Hematopoietic multipotent progenitor cell treated with erythropoietin and hydrocortisone succinate and interleukin-3 and kit ligand, for 15 days (in vitro differentiated cells): ENCODE data around the gene SYNM.

Experiments
- DNase-seq: peaks from one replicate; pipeline ENCODE4 v3.0.0-alpha.2; 2015; ENCODE audit warnings: low spot score

The SYNM gene

DNA sequence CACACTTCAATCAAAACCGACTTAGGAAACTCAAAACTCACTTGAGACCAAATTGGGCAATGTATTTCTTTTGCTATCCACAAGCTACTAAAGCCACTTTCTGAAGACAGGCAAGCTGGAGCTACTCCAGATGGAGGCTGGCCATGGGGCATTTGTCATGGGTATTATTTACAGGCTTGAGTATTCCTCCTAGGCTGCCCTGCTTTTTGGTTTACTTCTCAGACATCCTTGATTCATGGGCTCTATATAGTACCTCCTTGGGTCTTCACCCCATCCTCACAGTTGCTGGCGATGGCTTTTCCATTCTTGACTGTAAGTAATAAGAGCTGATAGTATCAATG lies 18.6 kb upstream of the SYNM start:
- DNase-seq, result no peak

DNA sequence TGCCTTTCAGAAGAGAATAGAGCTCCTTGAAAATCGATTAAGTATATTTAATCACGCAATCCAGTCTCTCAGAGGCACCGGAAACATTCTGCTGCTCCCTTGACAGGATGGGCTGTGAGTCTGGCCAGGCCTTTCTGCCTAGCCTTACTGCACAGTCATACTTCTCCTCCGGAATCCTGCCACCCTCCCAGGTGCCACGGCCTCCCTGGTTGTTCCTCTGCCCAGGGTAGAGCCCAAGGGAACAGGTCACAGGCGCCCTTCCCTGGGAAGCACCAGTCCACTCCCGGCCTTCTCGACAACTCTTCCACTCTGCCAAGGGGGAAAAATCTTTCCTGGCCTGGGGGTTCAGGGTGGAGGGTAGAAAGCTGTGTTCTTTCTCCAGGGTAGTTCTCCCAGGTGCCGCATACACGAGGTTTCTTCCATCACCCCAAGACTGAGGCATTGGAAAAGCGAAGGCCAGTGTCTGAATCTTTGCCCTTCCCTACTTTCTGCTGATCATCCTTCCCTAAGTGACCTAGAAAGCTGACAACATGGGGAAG lies 17.4 kb upstream of the SYNM start:
- no peak for DNase-seq

DNA sequence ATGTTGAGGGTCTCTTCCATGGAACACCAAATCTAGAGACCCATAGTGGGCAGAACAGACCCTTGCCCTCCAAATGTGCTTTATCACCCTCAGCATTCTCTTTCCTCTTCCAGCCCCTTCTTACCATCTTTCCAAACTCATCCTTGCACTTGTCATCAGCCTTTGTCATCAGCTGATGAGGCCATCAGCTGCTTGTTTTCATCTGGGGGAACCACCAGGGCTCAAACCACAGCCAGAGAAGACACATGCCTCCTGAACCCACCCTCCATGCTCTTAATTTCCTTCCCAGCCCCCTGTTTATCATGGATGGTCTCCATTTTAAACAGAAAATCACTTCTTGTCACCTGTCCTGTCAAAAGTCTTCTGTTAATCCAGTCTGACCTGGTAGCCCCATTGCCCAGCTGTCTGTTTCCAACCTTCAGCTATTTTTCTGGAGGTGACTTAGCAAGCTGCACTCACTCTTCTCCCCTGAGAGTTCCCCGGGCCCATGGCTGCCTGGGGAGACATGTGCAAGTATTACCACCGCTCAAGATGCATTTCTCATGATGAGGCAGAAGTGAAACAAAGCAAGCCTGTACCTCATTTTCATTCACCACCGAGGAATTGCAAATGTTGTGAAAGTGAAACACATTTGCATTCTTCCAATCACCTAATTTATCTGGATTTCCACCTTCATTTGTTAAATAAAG lies 14.7 kb upstream of the SYNM start:
- DNase-seq, result no peak

DNA sequence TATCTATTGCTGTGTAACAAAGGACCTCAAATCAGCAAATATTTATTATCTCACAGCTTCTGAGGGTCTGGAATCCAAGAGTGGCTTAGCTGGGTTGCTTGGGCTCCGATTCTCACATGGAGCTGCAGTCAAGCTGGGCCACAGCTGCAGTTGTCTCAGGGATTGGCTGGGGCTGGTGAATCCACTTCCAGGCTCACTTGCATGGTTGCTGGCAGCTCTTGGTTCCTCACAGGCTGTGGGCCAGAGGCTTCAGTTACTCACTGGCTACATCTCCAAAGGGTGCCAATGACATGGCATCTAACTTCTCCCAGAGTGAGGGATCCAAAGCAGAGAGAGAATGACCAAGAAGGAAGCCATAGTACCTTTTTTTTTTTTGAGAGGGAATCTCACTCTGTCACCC lies 13.9 kb upstream of the SYNM start:
- no peak for DNase-seq

DNA sequence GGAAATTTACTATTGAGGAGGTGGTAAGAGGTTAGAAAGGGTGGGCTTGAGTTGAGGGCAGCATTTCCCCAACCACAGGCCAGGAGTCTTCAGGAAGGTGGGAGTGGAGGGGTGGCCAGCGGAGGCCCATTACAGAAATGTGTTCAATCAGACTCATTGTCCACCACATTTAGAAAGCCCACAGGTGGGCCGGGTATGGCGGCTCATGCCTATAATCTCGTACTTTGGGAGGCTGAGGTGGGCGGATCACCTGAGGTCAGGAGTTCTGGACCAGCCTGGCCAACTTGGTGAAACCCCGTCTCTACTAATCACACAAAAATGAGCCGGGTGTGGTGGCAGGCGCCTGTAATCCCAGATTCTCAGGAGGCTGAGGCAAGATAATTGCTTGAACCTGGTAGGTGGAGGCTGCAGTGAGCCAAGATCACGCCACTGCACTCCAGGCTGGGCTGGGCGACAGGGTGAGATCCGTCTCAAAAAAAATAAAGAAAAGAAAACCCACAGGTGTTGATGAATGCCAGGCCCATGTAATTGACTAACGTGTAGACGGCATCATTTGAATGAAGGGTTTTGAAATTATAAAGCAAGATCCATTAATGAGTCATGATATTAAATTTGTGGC lies 12.2 kb upstream of the SYNM start:
- DNase-seq, result no peak

DNA sequence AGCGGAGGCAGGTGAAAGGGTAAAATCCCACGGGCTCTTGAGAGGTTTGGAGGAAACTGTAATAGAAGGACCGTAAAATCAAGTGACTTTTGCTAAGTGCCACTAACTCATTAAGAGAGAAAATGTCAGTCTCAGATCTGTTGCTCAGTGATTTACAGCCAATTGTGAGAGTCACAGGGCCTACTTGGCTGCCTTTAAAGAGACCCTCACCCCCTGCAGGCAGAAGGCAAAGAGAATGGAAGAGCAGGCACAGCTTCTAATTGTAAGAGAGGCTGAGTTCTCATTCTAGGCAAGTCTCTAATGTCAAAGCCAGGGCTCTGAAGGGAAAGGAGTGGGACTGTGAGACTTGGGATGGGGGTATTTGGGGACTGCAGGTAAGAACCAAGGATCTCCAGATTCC lies 9.3 kb upstream of the SYNM start:
- no peak for DNase-seq

DNA sequence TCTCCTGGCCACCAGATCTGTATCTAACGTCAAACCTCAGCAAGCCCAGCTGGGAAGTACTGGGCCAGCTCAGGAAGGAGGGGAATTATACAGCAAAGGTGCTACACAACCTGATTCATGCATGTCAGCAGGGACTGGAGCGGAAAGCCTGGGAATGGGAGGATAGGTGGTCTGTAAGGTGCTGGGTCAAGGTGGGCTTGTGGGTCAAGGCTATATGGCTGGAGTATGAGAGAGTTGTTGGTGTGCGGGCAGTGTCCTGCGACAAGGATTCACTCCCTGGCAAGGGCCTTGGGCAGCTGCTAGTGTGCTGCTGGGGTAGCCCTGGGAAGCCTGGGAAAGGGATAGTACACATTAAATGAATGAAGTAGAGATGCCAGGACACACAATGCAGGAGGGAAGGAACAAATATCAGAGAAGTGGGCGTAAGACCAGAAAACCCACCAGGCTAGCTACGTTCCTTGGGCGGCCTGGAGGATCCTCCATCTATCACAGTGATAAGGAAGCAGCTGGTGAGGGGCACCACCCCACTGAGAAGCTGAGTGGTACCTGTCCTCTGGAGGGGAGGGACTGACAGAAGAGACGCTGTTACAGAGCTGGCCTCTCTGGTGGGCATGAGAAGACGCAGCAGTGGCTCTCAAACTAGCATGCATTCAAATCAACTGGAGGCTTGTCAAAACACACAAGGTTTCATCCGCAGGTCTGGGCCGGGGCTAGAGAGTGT lies 8.5 kb upstream of the SYNM start:
- DNase-seq, result no peak

DNA sequence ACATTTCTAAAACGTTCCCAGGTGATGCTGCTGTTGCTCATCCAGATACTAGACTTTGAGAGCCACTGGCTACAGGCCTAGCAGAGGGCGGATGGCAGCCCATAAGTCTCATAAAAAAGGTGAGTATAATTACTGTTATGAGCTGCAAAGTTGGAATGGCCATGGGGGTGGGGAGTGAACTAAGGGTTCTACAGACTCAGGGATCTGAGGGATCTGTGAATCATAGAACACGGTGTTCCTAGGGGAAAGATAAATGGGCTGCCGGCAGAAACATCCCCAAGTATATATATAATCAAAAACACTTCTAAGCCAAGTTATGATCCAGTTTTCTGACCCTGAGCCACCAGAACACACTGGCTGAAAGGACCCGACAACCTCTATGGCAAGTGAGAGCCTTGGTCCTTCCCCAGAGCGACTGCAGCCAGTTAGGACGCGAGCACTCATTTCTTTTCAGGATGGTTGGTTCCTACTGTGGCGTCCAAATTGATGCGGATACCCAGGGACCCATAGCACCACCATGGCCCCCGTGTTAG lies 7.9 kb upstream of the SYNM start:
- no peak for DNase-seq

DNA sequence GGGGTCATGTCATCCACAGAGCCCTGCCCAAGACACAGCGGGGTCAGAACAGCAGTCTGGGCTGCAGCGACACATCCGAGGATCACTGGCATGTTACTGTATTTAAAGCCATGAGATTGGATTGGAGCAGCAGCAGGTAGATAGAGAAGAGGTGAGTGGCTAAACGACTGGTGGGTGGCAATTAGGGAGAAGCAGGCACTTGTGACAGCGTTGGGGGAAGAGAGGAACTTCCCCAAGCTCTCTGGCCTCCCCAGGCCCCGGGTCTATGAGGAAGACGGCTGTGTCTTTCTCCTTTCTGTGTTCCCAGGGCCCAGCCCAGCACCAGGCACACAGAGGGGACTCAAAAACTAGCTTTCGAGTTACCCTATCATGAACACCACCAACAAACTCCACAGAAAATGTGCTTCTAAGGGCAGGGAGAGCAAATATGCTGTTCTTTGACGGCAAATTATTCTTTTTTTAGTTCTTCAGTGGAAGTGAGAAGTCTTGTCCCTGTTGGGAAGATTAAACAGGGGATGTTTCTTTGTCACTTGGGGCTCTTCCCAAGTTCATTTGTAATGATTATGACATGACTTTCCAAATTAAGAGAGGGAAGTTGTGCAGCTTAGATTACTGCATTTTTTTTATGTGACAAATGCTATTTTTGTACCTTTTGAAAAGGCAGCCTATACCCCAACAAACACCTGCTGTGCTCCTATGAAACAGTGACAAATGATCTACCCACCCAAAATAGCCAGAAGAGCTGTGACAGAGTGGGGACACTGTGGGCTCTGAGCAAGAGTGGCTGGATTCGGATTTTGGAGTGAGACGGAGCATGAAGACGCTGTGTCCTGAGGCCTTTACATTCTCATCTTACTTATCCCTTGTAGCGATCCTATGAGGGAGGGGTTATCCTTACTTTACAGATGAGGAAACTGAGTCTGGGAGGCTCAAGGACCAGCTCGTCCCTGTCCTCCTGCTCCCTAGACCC lies 7.2 kb upstream of the SYNM start:
- DNase-seq, result no peak

DNA sequence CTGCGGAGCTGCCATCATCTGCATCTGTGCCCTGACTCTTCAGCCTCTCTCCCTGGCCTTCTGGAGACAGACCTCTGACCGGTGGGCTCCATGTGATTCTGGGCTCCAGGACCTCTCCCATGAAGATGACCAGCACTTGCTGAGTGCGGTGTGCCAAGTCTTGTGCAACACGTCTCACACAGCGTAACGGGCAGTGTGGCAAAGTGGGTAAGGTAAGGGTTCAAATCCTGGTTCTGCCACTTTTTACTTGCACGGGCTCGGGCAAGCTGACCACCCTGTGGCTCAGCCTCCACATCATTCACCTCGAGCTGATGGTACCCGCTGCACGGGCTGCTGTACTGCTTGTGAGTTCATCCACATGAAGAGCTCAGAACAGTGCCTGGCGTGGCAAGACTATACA lies 6.5 kb upstream of the SYNM start:
- DNase-seq, result no peak

DNA sequence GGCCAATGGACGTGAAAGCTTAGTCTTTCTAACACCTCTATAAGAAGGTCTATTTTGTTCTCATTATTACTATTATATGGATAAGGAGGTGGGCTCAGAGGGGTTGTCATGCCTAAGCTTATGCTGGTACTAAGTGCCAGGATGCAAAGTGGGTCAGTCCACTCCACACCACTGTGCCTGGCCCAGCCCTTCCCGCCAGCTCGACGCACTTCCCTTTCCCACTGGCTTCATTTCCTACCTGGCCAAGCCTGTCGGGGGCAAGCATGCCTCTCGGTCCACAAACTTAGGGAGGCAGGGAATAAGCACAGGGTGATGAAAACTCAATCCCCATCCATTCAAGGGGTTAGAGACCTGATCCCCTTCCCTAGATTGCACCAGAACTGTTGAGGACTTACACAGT lies 5.9 kb upstream of the SYNM start:
- DNase-seq, result no peak

DNA sequence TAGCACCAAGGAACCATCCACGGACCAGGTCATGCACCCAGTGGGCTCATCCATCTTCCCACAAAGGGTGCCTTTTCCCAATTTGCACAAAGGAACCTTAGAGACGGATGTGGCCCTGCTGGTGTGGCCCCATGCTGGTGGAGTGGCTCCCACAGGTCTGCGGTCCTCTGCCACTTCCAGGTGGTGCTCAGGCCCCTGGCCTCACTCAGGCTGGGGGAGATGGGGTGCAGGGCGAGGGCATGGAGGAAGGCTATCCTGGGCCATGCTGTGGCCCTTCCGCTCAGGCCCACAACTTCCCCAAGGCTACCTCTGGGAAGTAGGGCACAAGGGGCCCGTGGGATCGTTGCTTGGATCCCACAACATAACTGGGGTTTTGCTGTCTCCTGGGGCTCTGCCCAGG lies 5.2 kb upstream of the SYNM start:
- DNase-seq, result no peak

DNA sequence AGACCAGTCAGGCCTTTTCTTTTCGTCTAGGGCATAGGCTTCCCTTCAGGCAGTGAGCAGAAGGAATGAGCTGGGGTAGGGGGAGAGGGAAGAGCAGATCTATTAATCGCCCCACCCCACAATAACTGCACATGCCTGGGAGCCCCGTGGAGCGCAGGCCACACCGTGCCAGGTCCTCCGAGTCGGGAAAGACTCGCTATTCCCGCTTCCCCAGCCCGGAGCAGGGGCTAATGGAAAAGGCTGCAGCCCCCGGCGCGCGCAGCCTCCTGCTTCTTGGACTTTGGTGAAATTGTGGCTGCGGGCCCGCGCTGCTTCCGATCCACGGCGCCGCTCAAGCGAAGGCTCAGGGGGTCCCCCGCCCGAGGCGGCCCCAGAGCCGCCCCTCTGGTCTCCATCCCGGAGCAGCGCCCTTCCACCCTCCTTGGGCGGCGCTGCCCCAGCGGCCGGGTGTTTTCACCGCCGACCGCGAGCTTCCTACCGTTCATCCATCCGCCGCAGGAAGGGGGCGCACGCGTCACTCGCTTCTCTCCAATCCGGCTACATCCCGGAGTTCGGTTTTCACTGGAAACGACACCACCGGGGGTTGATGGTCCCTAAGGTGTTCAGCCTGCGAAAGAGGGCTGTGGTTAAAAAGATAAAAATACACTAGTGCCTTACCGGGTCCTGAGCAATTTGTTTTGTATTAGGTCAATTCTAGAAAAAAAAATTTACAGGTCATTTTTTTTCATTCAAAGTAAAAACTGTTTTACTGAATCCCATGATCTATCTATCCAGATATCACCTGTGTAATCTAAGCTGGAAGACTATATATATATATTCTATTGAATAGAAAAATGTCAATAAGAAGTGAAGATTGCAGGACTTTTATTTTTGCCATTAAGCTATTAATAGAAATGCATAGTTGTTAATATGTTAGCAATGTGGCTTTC lies 4.4 kb upstream of the SYNM start:
- DNase-seq, result peak; percentile 7

DNA sequence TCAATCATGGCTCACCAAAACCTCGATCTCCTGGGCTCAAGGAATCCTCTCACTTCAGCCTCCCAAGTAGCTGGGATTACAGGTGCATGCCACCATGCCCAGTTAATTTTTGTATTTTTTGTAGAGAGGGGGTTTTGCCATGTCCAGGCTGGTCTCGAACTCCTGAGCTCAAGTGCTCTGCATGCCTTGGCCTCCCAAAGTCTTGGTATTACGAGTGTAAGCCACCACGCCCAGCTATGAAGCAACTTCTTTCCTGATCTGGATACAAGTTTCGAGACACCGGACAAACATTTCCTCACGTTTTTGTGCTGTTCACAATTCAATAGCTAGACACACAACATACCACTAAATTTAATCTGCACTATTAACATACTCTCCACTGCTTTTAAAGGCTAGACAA lies 3.4 kb upstream of the SYNM start:
- no peak for DNase-seq

DNA sequence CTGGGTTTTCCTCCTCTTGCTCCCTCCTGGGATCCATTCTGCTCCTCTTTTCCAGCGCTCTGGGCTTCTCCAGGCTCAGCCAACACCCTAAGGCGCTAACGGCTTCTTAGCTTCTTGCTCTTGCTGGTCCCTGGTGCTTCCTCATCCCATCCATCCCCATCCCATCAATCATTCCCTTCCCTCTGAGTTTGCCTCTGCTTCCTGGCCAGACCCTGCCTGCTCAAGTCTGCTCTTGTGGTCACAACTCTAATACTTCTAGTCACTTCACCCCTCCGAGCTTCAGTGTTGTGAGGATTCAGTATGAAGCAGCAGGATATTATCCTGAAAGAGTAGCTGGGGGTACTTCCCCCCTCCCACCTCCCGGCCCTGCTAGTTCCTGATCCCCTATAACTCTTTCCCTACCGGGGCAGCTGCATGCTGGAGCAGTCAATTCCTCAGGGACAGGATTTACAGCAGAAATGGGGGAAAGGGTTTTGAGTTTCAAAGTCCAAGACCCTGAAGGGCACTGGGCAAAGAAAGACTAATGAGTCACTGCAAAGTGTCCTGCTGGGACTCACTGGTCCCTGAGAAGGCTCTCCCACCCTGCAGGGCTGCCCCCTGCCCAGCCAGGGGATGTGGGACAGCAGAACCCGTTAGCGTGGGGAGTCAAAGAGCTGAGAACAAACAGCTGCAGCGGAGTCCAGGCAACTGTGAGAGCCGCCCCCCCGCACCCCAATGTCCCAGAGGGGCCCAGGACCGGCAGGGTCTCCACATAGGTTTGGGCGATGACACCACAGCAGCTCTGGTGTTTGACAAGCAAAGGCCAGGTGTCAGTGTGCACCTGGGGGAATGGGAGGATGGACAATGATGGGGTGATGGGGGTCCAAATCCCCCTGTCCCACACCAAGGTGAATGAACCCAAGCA lies 2.3 kb upstream of the SYNM start:
- no peak for DNase-seq

DNA sequence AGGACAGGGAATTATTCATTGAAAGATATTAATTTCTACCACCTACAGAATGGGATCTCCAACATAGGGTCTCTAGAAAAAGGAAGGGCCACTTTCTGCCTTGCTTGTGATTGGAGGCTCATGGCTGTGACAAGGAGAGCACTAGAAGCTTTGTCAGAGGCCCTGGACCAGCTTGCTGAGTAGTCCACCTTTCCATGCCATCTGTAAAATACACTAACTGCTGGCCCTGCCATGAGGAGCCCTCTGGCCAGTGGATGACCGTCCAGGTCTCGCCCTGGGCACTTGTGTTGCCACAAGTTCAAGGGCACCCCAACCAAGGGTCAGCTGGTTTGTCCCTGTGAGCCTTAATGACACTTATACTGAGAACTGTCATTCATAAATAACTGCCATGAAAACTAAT lies 1.6 kb upstream of the SYNM start:
- no peak for DNase-seq

DNA sequence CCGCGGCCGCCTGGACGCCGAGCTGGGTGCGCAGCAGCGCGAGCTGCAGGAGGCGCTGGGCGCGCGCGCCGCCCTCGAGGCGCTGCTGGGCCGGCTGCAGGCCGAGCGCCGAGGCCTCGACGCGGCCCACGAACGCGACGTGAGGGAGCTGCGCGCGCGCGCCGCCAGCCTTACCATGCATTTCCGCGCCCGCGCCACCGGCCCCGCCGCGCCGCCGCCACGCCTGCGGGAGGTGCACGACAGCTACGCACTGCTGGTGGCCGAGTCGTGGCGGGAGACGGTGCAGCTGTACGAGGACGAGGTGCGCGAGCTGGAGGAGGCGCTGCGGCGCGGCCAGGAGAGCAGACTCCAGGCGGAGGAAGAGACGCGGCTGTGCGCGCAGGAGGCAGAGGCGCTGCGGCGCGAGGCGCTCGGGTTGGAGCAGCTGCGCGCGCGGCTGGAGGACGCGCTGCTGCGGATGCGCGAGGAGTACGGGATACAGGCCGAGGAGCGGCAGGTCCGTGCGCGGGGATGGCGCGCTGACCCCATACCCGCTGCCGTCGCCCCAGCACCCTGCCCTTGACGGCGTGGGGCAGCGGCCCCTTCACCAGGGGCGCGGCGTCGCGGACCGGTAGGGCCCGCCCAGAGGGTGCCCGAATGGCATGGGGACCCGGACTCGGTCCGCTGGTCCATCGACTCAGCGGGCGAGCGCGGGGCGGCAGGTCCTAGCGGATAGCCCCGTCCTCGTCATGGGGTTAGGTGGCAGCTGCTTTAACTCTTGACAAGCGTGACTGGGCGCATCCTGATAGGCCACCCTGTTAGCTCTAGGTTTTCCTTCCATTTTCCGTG lies 848 bp downstream of the SYNM start:
- DNase-seq, result no peak

DNA sequence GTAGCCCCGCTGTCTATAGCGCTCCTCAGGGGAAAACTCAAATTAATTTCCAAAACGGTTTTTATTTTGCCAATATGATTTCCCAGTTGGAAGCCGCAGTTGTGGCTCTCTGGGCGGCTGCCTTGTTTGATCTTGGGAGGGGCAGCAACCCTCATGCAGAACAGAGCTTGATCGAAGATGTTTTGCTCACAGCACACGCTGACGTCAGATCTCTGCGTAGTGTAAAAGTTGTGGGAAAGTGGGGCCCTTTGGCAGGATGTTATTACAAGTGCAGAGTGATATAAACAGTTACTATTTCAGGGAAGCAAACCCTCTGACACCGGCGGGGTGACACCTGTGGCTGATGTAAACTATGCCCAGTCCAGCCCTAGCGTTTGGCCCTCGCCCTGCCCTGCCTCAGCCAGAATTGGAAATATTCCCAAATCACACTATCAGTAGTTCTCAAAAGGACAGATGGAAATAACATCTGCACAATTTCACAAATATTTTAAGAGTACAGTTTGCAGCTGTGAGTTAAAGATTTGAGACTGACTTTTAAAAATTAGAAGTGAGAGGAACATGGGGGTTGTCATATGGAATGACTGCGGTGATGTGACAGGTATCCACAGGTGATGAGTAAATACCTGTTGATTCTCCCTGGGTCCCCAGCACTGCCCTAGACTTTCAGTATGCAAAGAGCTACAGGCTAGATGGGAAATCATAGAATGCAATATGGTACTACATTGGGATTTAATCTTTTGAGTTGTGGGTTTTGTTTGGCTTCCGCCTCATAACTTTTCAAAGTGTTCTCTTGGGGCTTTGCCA lies 1.7 kb downstream of the SYNM start:
- no peak for DNase-seq
